ENCODE measurements around the gene C1QL3. TPM values are rescaled to one million over a fixed set of nuclear protein-coding genes. Genes with fewer than 3 reads are reported as not detected.

C1QL3 gene
- total RNA-seq, 1 experiment from 2014 or later = 4.0 TPM

GRCh38 chr10:16529853-16530252, 8.2 kb upstream of the C1QL3 start:
- H3K9me3 ChIP-seq (ENCODE audit: control insufficient read depth, low read depth, low read length) = no peaks in the 10 kb centered on the region
- H2AFZ ChIP-seq (ENCODE audit: low read length) = no peak overlapping the region
- no peak for DNase-seq
- H4K91ac ChIP-seq (ENCODE audit: insufficient read length, low read depth, low read length) = no peak overlapping the region
- no peak overlapping the region for H3T11ph ChIP-seq (ENCODE audit: low read length)
- no peaks in the 10 kb centered on the region for H3K27me3 ChIP-seq (ENCODE audit: insufficient read depth, low read length)
- H2BK12ac ChIP-seq (ENCODE audit: insufficient read length, low read depth, low read length) = no peak overlapping the region
- H3K9ac ChIP-seq (ENCODE audit: extremely low read depth, insufficient read length, low read length) = no peak overlapping the region
- no peak overlapping the region for H3K23ac ChIP-seq (ENCODE audit: insufficient read length, low read depth, low read length)
- H3K27ac ChIP-seq (ENCODE audit: insufficient read length, low read depth, low read length) = no peak overlapping the region
- TF ChIP-seq CTCF (conservative IDR thresholded peaks at IDR 0.05) = no peak
- H2BK5ac ChIP-seq (ENCODE audit: insufficient read length, low read length) = no peak overlapping the region
- Mint-ChIP-seq H3K27me3 (ENCODE audit: low read depth) (peaks cover 20% of the 10 kb centered on the region), H3K4me3 (no peak overlapping the region), H3K27ac (no peak overlapping the region), H3K9me3 (no peaks in the 10 kb centered on the region), H3K4me1 (peaks cover 32 to 38% of the 10 kb centered on the region in 2 experiments), H3K36me3 (ENCODE audit: insufficient read depth in 1 of 3, low read depth in 3 of 3) (no peaks in the 10 kb centered on the region)
- H4K5ac ChIP-seq (ENCODE audit: insufficient read length, low read depth, low read length) = no peak overlapping the region
- H3K4me2 ChIP-seq (ENCODE audit: insufficient read depth, insufficient read length, low read length) = no peak overlapping the region
- no peaks in the 10 kb centered on the region for H3K79me2 ChIP-seq (ENCODE audit: insufficient read depth, low read length)
- H2BK20ac ChIP-seq (ENCODE audit: low read depth, low read length, poor library complexity, severe bottlenecking) = no peak overlapping the region
- H2BK120ac ChIP-seq (ENCODE audit: low read depth, low read length, poor library complexity, severe bottlenecking) = no peak overlapping the region
- H2AK5ac ChIP-seq (ENCODE audit: insufficient read length, low read length) = no peak overlapping the region
- no peaks in the 10 kb centered on the region for H4K20me1 ChIP-seq (ENCODE audit: control insufficient read depth, insufficient read depth, insufficient read length)
- WGBS (ENCODE audit: extremely low coverage, insufficient read length, low lambda C conversion rate) = no CpG with 5 or more reads among the region's 3 CpGs
- H2BK15ac ChIP-seq (ENCODE audit: low read depth, low read length) = no peak overlapping the region
- H3K14ac ChIP-seq (ENCODE audit: insufficient read depth, low read length) = no peak overlapping the region
- no peaks in the 10 kb centered on the region for H3K23me2 ChIP-seq (ENCODE audit: insufficient read length, low read depth, low read length, poor library complexity, severe bottlenecking)
- no peak overlapping the region for H4K8ac ChIP-seq (replicated peaks; ENCODE audit: insufficient read length, low read depth, low read length)
- no peak overlapping the region for H3K18ac ChIP-seq (ENCODE audit: insufficient read length, low read depth, low read length)
- H3K56ac ChIP-seq (ENCODE audit: insufficient read length, low read depth, low read length) = no peak overlapping the region
- no peaks in the 10 kb centered on the region for H3K4me1 ChIP-seq (ENCODE audit: insufficient read depth, low read length)
- no peaks in the 10 kb centered on the region for H3K79me1 ChIP-seq (ENCODE audit: insufficient read depth, low read depth, low read length, poor library complexity, severe bottlenecking)
- H3K4ac ChIP-seq (ENCODE audit: low read depth, low read length) = no peak overlapping the region

Measured in H9 (cell line).